ENCODE data around the gene PARP3.
A peak's percentile ranks its signal among the peaks of the same experiment; 100 is the strongest.

PARP3 gene

DNA sequence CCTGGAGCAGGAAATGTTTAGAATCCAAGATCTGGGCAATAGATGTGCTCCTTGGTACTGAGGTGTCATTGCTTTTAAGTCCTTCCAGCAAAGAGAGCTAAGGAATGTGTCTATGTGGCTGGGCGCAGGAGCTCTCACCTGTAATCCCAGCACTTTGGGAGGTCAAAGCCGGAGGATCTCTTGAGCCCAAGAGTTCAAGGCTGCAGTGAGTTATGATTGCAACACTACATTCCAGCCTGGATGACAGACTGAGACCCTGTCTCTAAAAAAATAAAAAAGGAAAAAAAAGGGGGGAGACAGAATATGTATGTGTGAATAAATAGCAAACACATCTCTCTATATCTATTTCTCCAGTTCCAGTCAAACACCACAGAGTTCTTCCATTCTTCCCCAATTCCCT lies 8.7 kb downstream of the PARP3 start:
- TF ChIP-seq, protein P1, sequence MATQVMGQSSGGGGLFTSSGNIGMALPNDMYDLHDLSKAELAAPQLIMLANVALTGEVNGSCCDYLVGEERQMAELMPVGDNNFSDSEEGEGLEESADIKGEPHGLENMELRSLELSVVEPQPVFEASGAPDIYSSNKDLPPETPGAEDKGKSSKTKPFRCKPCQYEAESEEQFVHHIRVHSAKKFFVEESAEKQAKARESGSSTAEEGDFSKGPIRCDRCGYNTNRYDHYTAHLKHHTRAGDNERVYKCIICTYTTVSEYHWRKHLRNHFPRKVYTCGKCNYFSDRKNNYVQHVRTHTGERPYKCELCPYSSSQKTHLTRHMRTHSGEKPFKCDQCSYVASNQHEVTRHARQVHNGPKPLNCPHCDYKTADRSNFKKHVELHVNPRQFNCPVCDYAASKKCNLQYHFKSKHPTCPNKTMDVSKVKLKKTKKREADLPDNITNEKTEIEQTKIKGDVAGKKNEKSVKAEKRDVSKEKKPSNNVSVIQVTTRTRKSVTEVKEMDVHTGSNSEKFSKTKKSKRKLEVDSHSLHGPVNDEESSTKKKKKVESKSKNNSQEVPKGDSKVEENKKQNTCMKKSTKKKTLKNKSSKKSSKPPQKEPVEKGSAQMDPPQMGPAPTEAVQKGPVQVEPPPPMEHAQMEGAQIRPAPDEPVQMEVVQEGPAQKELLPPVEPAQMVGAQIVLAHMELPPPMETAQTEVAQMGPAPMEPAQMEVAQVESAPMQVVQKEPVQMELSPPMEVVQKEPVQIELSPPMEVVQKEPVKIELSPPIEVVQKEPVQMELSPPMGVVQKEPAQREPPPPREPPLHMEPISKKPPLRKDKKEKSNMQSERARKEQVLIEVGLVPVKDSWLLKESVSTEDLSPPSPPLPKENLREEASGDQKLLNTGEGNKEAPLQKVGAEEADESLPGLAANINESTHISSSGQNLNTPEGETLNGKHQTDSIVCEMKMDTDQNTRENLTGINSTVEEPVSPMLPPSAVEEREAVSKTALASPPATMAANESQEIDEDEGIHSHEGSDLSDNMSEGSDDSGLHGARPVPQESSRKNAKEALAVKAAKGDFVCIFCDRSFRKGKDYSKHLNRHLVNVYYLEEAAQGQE (IDR thresholded peaks at IDR 0.05; ENCODE audit: low read depth): no peak
- no peak for TF ChIP-seq CEBPB (IDR thresholded peaks at IDR 0.05)
- TF ChIP-seq TEAD4 (IDR thresholded peaks at IDR 0.05): no peak
- TF ChIP-seq, protein P2, sequence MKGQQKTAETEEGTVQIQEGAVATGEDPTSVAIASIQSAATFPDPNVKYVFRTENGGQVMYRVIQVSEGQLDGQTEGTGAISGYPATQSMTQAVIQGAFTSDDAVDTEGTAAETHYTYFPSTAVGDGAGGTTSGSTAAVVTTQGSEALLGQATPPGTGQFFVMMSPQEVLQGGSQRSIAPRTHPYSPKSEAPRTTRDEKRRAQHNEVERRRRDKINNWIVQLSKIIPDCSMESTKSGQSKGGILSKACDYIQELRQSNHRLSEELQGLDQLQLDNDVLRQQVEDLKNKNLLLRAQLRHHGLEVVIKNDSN (IDR thresholded peaks at IDR 0.05): no peak
- TF ChIP-seq, protein P3, sequence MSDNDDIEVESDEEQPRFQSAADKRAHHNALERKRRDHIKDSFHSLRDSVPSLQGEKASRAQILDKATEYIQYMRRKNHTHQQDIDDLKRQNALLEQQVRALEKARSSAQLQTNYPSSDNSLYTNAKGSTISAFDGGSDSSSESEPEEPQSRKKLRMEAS (IDR thresholded peaks at IDR 0.05): no peak
- no peak for TF ChIP-seq EP300 (IDR thresholded peaks at IDR 0.05; ENCODE audit: borderline replicate concordance)
- TF ChIP-seq EGR1 (IDR thresholded peaks at IDR 0.05): no peak
- no peak for TF ChIP-seq FOXM1 (IDR thresholded peaks at IDR 0.05; ENCODE audit: borderline replicate concordance, low read depth)
- no peak for TF ChIP-seq TAF1 (IDR thresholded peaks at IDR 0.05; ENCODE audit: low read depth)
- no peak for TF ChIP-seq TCF12 (IDR thresholded peaks at IDR 0.05; ENCODE audit: low read depth)
- no peak for TF ChIP-seq NFIC (IDR thresholded peaks at IDR 0.05)
- TF ChIP-seq ZBTB7A (IDR thresholded peaks at IDR 0.05; ENCODE audit: low read depth): no peak
- no peak for TF ChIP-seq YY1 (IDR thresholded peaks at IDR 0.05; ENCODE audit: low read depth)
- TF ChIP-seq CREB1 (IDR thresholded peaks at IDR 0.05; ENCODE audit: low read depth): no peak
- no peak for TF ChIP-seq RAD21 (IDR thresholded peaks at IDR 0.05; ENCODE audit: low read depth)

DNA sequence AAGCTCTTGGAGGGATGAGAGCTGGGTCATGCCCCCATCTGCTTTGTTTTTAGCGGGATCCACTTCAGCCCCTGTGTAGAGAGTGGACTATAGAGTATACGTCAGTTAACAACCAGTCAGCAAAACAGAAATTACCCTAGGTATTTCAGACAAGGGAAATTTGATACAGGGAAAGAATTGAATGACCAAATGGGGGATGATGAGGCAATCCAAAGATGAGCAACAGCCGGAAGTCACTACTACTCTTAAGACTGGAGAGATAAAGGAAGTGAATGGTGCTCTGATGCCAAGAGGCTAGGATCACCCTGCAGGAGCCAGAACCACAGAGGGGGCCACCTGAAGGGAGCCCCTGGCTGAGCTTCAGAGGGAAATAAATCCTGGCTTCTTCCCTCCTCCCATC lies 11.3 kb downstream of the PARP3 start:
- TF ChIP-seq, protein P1 (IDR thresholded peaks at IDR 0.05; ENCODE audit: low read depth): no peak
- TF ChIP-seq CEBPB (IDR thresholded peaks at IDR 0.05): peak; percentile 69
- TF ChIP-seq, protein P3 (IDR thresholded peaks at IDR 0.05): no peak

DNA sequence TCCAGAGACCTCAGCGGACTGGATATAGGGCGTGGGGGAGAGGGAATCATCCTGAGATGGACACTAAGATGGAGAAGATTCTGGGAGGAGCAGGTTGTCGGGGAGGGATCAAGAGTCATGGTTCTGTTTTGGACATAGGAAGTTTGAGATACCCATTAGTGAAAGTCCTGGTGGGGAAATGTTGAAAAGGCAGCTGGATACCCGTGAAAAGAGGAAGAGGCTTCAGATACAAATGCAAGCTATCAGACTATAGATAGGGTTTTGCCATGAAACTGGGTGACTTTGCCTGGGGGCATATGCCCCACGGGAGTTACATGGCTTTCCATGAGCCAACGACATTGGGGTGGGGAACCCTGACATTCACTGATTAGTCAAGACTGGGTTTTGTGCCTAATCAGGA lies 11.9 kb downstream of the PARP3 start:
- TF ChIP-seq RAD21 (IDR thresholded peaks at IDR 0.05; ENCODE audit: low read depth) (no peak), NFIC (IDR thresholded peaks at IDR 0.05) (no peak), TCF12 (IDR thresholded peaks at IDR 0.05; ENCODE audit: low read depth) (no peak), YY1 (IDR thresholded peaks at IDR 0.05; ENCODE audit: low read depth) (no peak), TEAD4 (IDR thresholded peaks at IDR 0.05) (no peak), CREB1 (IDR thresholded peaks at IDR 0.05; ENCODE audit: low read depth) (no peak), CEBPB (IDR thresholded peaks at IDR 0.05) (no peak), FOXM1 (IDR thresholded peaks at IDR 0.05; ENCODE audit: borderline replicate concordance, low read depth) (no peak), TAF1 (IDR thresholded peaks at IDR 0.05; ENCODE audit: low read depth) (no peak), EGR1 (IDR thresholded peaks at IDR 0.05) (no peak), ZBTB7A (IDR thresholded peaks at IDR 0.05; ENCODE audit: low read depth) (no peak), EP300 (IDR thresholded peaks at IDR 0.05; ENCODE audit: borderline replicate concordance) (no peak)
- TF ChIP-seq, protein P2 (IDR thresholded peaks at IDR 0.05): no peak
- TF ChIP-seq, protein P3 (IDR thresholded peaks at IDR 0.05): no peak
- TF ChIP-seq, protein P1 (IDR thresholded peaks at IDR 0.05; ENCODE audit: low read depth): no peak

DNA sequence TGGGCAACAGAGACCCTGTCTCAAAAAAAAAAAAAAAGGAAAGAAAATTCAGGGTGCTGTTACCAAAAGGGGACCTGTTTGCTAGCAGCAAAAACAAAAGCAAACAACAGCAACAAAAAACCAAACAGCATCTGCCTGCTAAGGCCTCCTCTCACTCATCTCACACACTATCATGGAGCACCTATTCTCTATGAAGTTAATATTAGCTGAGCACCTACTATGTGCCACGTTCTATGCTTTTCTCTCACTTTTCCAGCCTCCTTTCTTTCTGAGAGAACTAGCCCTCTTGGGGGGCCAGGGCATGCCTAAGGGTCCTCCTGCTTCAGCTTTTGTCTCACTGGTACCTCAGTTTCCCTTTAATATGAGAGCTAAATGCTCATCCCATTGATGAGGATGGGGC lies 12.6 kb downstream of the PARP3 start:
- no peak for TF ChIP-seq EGR1 (IDR thresholded peaks at IDR 0.05)
